ENCODE data around the gene IGF2.

- TF ChIP-seq CTCF (IDR thresholded peaks at IDR 0.05): no peak
- no peak for TF ChIP-seq POLR2A (IDR thresholded peaks at IDR 0.05)
Observed at GRCh38 chr11:2185324-2186085, 46.3 kb upstream of the IGF2 start.

All from esophagus squamous epithelium (tissue), 4 donors.